Measurements from ENCODE around the gene TNFRSF13B. TPM values are rescaled to one million over a fixed set of nuclear protein-coding genes. Genes with fewer than 3 reads are reported as not detected.
"Not testable (repeated sequence)": the region's sequence is repeated elsewhere in the genome, so short reads cannot be mapped to it uniquely, and the experiment has no call there.

Gene TNFRSF13B
- not detected for total RNA-seq

GRCh38 chr17:16971458-16972338 is at the start of gene TNFRSF13B:
TNFRSF13B (minus strand) TSS chr17:16972118; CDS start chr17:16972075, 43 bp downstream.
- no peak for DNase-seq

GRCh38 chr17:17021194-17021863 is 49.4 kb upstream of the TNFRSF13B start:
- DNase-seq = peak; percentile 23

GRCh38 chr17:17020821-17021193 is 48.9 kb upstream of the TNFRSF13B start:
- no peak for DNase-seq

DNA sequence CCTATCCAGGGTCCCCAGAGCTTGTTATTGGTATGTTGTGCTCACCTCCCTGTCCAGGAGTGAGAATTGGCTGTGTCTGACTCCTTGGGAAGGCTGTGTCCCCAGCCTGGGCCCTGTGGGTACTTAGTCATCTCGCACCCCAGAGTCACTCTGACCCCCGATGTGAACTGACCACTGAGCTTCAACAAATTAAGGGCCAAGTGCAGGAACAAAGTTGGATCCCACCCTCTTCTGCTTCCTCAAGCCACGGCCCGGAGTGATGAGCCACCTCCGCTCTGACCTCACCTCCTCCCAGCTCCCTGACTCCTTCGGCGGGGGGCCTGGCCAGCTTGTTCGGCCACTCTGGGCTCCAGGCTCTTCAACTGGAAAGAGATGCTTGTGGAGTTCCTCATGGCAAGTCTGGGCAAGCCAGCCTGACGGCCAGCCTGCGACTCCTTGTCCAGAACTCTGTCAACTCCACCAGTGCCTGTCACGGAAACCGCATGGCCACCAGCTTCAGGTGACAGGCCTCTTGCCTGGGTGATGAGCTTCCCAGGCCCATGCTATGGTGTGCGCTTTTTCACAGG is 48.1 kb upstream of the TNFRSF13B start:
- DNase-seq = no peak

DNA sequence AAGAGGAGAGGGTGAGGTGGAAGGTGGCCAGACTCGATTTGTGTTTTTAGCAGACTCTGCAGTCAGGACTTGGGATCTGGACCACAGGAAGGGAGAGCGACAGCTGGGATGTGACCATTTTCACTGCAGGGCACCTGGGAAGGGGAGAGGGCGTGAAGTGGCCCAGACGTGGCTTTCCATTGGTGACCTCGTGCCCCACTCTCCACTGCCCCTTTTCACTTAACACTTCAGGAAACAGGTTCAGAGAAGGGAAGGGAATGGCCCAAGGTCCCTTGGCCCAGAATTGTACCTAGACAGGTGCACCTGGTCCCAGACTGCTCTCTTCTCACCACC is 47.5 kb upstream of the TNFRSF13B start:
- no peak for DNase-seq

DNA sequence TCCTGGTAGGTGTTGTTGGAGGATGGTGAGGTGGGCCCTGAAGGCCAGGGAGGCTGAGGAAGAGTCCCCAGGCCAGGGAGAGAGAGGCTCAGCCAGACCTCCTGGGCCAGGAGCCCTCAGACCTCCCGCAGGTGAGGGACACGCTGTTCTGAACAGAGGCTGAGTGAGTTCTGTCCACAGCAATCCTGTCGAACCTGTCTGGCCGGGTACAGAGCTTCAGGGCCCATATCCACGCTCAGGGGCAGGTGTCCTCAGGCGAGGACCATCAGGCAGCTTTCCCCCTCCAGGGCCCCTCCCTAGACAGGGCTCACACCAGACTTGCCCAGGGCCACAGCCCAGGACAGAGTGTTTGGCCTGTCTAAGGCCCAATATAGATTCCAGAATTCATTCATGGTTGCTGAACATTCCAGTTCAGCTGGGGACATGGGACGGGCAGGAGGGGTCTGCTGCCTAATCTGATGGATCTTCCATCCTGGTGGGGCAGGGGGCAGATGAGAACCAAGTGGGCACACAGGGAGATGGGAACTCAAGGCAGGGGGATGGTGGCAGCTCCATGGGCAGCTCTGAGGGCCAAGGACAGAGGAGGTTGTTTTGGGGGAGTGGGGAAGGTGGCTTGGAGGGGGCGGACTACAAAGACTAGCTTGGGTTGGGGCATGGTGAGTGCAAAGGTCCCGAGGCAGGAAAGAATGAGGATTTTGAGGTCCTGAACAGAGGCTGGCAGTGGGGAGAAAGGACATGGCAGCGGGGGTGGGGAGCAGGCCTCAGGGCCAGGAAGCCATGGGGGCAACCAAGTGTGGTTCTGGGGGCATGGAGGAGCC is 46.9 kb upstream of the TNFRSF13B start:
- no peak for DNase-seq

DNA sequence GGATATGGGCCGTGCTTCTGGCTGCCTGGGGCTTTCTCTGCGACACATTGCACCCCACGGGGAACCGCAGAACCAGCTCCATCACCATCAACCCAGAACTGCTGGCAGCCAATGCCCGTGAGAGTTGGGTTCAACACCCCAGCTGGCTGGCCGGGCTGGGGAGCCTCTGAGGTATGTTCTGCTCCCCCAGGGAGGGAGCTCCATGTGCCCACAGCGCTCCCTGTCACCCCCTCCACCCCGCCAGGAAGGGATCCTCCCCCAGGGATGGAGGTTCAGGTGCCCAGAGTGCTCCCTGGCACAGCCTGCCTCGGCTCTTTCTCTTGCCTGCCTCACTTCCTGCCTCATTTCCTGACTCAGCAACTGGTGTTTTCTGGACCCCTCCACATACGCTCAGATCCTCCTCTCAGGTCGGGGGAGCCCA is 46.1 kb upstream of the TNFRSF13B start:
- DNase-seq = no peak

- no peak for DNase-seq
Measured at GRCh38 chr17:17017343-17018014, 45.6 kb upstream of the TNFRSF13B start.

- not testable (repeated sequence) for DNase-seq
Measured at GRCh38 chr17:17016199-17017197, 44.6 kb upstream of the TNFRSF13B start.

GRCh38 chr17:17015230-17015629 is 43.3 kb upstream of the TNFRSF13B start:
- no peak for DNase-seq

- not testable (repeated sequence) for DNase-seq
Measured at GRCh38 chr17:17014748-17015124, 42.8 kb upstream of the TNFRSF13B start.

DNA sequence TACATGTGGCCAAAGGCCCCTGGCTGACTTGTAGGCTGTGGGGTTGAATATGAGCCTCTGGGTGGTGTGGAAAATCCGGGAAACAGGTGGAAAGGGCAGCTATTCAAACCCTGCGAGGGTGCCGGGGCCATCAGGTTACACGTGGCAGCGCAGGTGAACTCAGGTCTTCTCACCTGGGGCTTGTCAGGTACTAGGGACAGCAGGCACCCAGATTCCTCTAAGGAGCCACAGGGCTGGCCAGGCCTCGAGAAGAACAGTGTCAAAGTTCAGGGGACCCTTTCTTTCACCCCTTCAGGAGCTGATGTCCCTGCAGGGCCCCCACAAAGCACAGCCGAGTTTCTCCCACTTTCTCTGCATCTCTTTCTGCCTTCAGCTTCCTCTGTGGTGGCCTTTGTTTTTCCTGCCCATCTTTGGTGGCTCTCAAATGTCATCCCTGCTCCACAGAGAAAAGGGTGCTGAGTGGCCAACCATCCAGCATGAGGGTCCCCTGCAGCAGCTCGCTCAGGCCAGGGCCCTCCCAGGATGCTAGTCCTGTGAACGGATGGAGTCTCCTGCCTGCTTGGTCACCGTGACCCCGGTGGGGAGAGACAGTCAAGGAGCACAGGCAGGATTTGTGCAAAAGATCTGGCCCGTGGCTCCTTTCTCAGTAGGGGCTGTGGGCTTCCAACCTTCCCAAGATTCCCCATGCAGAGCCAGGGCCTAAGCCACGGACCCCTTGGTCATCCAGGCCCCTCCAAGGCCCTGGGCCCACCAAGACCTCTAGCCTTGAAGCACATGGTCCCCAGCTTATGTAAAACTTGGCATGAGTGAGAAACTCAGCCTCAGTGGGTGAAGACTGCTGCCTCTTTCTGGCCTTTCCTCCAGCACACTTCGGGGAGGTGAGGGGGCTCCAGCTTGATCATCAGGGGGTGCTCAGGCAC is 42.2 kb upstream of the TNFRSF13B start:
- DNase-seq = not testable (repeated sequence)

DNA sequence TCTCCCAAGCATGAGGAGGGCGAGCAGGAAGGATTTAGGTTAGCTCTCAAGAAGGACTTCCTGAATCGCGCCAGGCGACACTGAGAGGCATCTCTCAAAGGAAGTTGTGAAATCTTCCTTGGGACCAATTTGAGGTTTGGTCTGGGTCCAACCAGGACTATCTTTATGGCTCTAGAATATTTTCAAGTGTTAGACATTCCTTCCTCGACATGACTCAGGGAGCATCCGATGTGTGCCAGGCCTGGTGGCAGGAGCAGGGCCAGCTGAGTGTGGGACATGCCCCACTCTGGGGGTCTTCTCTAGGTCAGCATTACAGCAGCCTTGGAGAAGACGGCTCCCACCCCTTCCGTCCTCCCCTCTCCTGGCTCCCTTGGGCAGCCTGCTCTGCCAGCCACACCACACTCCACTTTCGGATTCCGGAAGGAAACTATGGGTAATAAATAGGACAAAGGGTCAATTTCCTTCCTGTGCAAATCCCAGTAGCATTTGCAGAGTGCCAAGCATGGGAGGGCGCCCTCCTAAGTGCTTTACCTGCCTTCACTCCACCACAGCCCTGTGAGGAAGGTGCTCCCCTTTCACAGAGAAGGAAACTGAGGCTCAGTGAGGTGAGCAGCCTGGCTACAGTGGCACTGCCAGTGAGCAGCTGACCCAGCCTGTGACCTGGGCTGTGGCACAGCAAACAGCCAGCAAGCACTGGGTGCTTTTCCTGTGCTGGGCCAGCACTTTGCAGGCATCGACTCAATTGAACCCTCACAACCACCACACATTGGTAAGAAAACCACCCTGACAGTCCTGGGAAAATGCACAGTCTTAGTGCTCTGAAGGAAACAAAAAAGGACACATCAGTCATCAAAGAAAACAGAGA is 39.4 kb upstream of the TNFRSF13B start:
- not testable (repeated sequence) for DNase-seq

GRCh38 chr17:17010545-17011034 is 38.7 kb upstream of the TNFRSF13B start:
- not testable (repeated sequence) for DNase-seq

DNA sequence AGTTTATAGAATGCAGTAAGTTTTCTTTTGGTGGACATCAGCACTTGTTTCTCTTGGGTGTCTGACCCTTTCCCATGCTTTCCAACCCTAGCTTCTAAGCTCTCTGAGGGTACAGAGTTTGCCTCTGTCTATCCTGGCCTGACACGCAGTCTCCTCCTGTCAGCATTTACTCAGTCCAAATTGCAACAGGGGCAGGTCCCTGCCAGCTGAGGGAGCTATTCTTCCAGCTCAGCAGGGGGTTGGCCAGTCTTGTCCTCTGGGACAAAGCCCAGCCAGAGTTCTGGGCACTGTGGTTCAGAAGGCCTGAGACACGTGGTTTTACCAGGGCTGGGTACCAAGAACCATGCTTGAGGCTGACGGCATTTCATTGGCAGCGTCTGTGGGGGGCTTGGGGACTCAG is 38.1 kb upstream of the TNFRSF13B start:
- not testable (repeated sequence) for DNase-seq

DNA sequence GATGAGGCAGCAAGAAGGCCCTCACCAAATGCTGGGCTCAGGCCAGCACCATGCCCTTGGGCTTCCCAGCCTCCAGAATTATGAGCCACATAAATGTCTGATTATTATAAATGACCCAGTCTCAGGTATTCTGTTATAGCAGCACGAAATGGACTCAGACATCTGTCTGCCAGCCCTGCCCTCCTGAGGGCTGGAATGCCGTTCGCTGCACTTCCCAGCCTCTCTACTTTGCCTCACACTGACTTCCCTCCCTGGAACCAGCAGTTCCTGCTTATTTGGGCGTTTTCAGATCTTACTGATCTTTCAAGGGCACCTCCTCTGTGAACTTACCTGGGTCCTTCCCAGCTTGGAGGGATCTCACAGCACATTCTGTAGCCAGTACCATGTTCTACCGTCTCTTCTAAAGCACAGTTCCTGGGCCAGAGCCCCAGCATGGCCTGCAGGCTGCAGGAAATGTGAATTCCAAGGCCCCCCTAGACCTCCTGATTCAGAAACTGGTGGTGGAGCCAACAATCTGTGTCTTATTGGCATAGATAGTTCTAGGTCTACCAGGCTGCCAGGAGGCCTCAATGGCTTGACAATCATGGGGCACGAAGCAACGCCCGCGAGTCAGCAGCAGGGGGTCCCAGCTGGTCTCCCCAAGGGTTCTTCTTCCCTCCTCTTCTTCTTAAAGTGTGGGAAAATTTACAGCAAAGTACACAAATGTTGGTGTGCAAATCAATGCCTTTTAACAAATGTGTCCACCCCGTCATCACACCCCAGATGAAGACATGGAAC is 36.9 kb upstream of the TNFRSF13B start:
- DNase-seq = not testable (repeated sequence)

GRCh38 chr17:17007891-17008290 is 36.0 kb upstream of the TNFRSF13B start:
- DNase-seq = not testable (repeated sequence)

Measured in skin of body (tissue), 2 donors.